ENCODE measurements around the gene NOD2. TPM values are rescaled to one million over a fixed set of nuclear protein-coding genes. Genes with fewer than 3 reads are reported as not detected.

The NOD2 gene
- total RNA-seq, 1 experiment from 2014 or later = 0.17 TPM

DNA sequence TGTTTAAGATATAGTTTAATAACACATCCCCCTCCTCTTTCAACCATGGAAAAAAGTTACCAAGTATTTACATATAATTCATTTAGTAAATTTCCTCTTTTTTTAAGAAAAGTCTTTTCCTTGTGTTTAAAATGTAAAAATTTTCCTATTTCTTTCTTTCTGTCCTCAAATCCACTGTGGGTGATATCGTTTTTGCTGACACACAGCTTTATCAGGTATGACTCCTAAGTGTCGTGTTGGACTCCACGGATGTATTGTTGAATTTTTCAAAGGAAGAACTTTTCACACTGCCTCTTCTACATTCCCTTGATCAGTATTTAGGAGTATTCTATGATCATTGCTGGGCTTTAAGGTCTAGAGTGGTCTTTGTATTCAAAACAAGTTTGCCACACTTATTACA, 81.6 kb downstream of the NOD2 start:
- Histone ChIP-seq H4K91ac (ENCODE audit: insufficient read length, low read depth, low read length) (no peak overlapping the region), H2AFZ (ENCODE audit: low read length) (no peak overlapping the region), H3K9ac (ENCODE audit: extremely low read depth, insufficient read length, low read length) (no peak overlapping the region), H3K27me3 (ENCODE audit: insufficient read depth, low read length) (no peaks in the 10 kb centered on the region), H3K4me2 (ENCODE audit: insufficient read depth, insufficient read length, low read length) (no peak overlapping the region), H3K14ac (ENCODE audit: insufficient read depth, low read length) (no peak overlapping the region), H2BK120ac (ENCODE audit: low read depth, low read length, poor library complexity, severe bottlenecking) (no peak overlapping the region), H3K9me3 (ENCODE audit: control insufficient read depth, low read depth, low read length) (no peaks in the 10 kb centered on the region), H3K56ac (ENCODE audit: insufficient read length, low read depth, low read length) (no peak overlapping the region), H3K4ac (ENCODE audit: low read depth, low read length) (no peak overlapping the region), H2BK5ac (ENCODE audit: insufficient read length, low read length) (no peak overlapping the region), H4K5ac (ENCODE audit: insufficient read length, low read depth, low read length) (no peak overlapping the region), H2AK5ac (ENCODE audit: insufficient read length, low read length) (no peak overlapping the region), H3K79me2 (ENCODE audit: insufficient read depth, low read length) (no peaks in the 10 kb centered on the region), H2BK15ac (ENCODE audit: low read depth, low read length) (no peak overlapping the region), H2BK12ac (ENCODE audit: insufficient read length, low read depth, low read length) (no peak overlapping the region), H4K20me1 (ENCODE audit: control insufficient read depth, insufficient read depth, insufficient read length) (no peaks in the 10 kb centered on the region), H3T11ph (ENCODE audit: low read length) (no peak overlapping the region), H3K18ac (ENCODE audit: insufficient read length, low read depth, low read length) (no peak overlapping the region), H3K4me1 (ENCODE audit: insufficient read depth, low read length) (no peaks in the 10 kb centered on the region), H3K23ac (ENCODE audit: insufficient read length, low read depth, low read length) (no peak overlapping the region), H3K79me1 (ENCODE audit: insufficient read depth, low read depth, low read length, poor library complexity, severe bottlenecking) (no peaks in the 10 kb centered on the region), H3K27ac (ENCODE audit: insufficient read length, low read depth, low read length) (no peak overlapping the region), H4K8ac (replicated peaks; ENCODE audit: insufficient read length, low read depth, low read length) (no peak overlapping the region), H2BK20ac (ENCODE audit: low read depth, low read length, poor library complexity, severe bottlenecking) (no peak overlapping the region), H3K23me2 (ENCODE audit: insufficient read length, low read depth, low read length, poor library complexity, severe bottlenecking) (no peaks in the 10 kb centered on the region)
- Mint-ChIP-seq H3K36me3 (ENCODE audit: insufficient read depth in 1 of 3, low read depth in 3 of 3) (peaks cover 0 to 2% (median 2%) of the 10 kb centered on the region in 3 experiments; a peak in 3 of 7 replicates), H3K9me3 (no peaks in the 10 kb centered on the region), H3K27me3 (ENCODE audit: low read depth) (no peaks in the 10 kb centered on the region; the same call in 1 of the 2 replicates), H3K4me3 (no peak overlapping the region), H3K4me1 (no peaks in the 10 kb centered on the region), H3K27ac (no peak overlapping the region)
- no CpG with 5 or more reads among the region's 3 CpGs for WGBS (ENCODE audit: extremely low coverage, insufficient read length, low lambda C conversion rate)
- DNase-seq = no peak
- TF ChIP-seq, protein P1, sequence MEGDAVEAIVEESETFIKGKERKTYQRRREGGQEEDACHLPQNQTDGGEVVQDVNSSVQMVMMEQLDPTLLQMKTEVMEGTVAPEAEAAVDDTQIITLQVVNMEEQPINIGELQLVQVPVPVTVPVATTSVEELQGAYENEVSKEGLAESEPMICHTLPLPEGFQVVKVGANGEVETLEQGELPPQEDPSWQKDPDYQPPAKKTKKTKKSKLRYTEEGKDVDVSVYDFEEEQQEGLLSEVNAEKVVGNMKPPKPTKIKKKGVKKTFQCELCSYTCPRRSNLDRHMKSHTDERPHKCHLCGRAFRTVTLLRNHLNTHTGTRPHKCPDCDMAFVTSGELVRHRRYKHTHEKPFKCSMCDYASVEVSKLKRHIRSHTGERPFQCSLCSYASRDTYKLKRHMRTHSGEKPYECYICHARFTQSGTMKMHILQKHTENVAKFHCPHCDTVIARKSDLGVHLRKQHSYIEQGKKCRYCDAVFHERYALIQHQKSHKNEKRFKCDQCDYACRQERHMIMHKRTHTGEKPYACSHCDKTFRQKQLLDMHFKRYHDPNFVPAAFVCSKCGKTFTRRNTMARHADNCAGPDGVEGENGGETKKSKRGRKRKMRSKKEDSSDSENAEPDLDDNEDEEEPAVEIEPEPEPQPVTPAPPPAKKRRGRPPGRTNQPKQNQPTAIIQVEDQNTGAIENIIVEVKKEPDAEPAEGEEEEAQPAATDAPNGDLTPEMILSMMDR (conservative IDR thresholded peaks at IDR 0.05) = no peak

All from H9 (cell line).